ENCODE measurements around the gene RAPH1. TPM values are rescaled to one million over a fixed set of nuclear protein-coding genes. Genes with fewer than 3 reads are reported as not detected.

RAPH1 gene
- total RNA-seq, 1 experiment from 2014 or later = 31.4 TPM

DNA sequence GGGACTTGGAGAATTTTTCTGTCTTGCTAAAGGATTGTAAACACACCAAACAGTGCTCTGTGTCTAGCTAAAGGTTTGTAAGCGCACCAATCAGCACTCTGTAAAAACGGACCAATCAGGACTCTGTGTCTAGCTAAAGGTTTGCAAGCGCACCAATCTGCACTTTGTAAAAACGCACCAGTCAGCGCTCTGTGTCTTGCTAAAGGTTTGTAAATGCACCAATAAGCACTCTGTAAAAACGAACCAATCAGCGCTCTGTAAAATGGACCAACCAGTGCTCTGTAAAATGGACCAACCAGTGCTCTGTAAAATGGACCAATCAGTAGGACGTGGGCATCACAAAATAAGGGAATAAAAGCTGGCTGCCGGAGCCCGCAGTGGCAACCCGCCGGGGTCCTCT lies 190.4 kb downstream of the RAPH1 start:
- DNase-seq (ENCODE audit: low read depth, low spot score) (no peak), ATAC-seq (no peak)
- no peaks in the 10 kb centered on the region for H3K9me3 ChIP-seq (ENCODE audit: control insufficient read depth, insufficient read depth, low read depth, low read length)
- intact Hi-C loops (cut with micrococcal nuclease; ENCODE audit: unreplicated experiment) (no loop called here), in situ Hi-C loops (cut with HindIII; ENCODE audit: low pct_unique_long_range_greater_than_20kb, low sequenced_read_pairs) (no loop called here)
- peaks cover 18% of the 10 kb centered on the region for H3K4me1 ChIP-seq (ENCODE audit: control insufficient read depth, insufficient read depth, low read length)
- POLR2A ChIA-PET = interaction anchor here (0.6 kb wide), 1 partner anchor 11 kb away, joined by 5 read pairs; no protein-coding TSS in a partner anchor
- no peak overlapping the region for H3K4me3 ChIP-seq (ENCODE audit: low read depth in 2 of 2, low read length in 2 of 2)
- TF ChIP-seq POLR2AphosphoS5 (IDR thresholded peaks at IDR 0.05; ENCODE audit: low read depth, low read length) (no peak), TCF7L2 (IDR thresholded peaks at IDR 0.05; ENCODE audit: low read depth, low read length) (no peak), SIN3A (IDR thresholded peaks at IDR 0.05; ENCODE audit: borderline replicate concordance, insufficient read depth, low read depth, low read length) (no peak)
- TF ChIP-seq, protein P1, sequence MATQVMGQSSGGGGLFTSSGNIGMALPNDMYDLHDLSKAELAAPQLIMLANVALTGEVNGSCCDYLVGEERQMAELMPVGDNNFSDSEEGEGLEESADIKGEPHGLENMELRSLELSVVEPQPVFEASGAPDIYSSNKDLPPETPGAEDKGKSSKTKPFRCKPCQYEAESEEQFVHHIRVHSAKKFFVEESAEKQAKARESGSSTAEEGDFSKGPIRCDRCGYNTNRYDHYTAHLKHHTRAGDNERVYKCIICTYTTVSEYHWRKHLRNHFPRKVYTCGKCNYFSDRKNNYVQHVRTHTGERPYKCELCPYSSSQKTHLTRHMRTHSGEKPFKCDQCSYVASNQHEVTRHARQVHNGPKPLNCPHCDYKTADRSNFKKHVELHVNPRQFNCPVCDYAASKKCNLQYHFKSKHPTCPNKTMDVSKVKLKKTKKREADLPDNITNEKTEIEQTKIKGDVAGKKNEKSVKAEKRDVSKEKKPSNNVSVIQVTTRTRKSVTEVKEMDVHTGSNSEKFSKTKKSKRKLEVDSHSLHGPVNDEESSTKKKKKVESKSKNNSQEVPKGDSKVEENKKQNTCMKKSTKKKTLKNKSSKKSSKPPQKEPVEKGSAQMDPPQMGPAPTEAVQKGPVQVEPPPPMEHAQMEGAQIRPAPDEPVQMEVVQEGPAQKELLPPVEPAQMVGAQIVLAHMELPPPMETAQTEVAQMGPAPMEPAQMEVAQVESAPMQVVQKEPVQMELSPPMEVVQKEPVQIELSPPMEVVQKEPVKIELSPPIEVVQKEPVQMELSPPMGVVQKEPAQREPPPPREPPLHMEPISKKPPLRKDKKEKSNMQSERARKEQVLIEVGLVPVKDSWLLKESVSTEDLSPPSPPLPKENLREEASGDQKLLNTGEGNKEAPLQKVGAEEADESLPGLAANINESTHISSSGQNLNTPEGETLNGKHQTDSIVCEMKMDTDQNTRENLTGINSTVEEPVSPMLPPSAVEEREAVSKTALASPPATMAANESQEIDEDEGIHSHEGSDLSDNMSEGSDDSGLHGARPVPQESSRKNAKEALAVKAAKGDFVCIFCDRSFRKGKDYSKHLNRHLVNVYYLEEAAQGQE (IDR thresholded peaks at IDR 0.05; ENCODE audit: insufficient read depth in 1 of 2, low read depth in 2 of 2, low read length in 1 of 2) = no peak
- TF ChIP-seq, protein P2, sequence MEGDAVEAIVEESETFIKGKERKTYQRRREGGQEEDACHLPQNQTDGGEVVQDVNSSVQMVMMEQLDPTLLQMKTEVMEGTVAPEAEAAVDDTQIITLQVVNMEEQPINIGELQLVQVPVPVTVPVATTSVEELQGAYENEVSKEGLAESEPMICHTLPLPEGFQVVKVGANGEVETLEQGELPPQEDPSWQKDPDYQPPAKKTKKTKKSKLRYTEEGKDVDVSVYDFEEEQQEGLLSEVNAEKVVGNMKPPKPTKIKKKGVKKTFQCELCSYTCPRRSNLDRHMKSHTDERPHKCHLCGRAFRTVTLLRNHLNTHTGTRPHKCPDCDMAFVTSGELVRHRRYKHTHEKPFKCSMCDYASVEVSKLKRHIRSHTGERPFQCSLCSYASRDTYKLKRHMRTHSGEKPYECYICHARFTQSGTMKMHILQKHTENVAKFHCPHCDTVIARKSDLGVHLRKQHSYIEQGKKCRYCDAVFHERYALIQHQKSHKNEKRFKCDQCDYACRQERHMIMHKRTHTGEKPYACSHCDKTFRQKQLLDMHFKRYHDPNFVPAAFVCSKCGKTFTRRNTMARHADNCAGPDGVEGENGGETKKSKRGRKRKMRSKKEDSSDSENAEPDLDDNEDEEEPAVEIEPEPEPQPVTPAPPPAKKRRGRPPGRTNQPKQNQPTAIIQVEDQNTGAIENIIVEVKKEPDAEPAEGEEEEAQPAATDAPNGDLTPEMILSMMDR (IDR thresholded peaks at IDR 0.05) = no peak
- BruUV-seq (replicated peaks) = no TSS peak
- H3K36me3 ChIP-seq (ENCODE audit: control insufficient read depth, insufficient read depth, low read length) = no peaks in the 10 kb centered on the region
- CTCF ChIA-PET = no interaction called here
- no peaks in the 10 kb centered on the region for H3K27me3 ChIP-seq (ENCODE audit: control insufficient read depth, insufficient read depth, low read length)
- H3K27ac ChIP-seq (ENCODE audit: low read length) = no peak overlapping the region

Other genes with a start within 250 kb of the RAPH1 start
- 72.2 TPM for gene ABI2, start 206.9 kb downstream of the RAPH1 start, total RNA-seq (2021; ENCODE audit: unreplicated experiment)
- gene CD28, start 171.3 kb upstream of the RAPH1 start, total RNA-seq (2021; ENCODE audit: unreplicated experiment) = 0.21 TPM

Measured in Panc1 (cell line).